T follicular helper cell (primary cell): ENCODE results near the gene RAB29.
"Not testable (repeated sequence)": the region's sequence is repeated elsewhere in the genome, so short reads cannot be mapped to it uniquely, and the experiment has no call there.

Experiments
- DNase-seq: peaks from one replicate; pipeline ENCODE4 v3.0.0-alpha.2; 2020; ENCODE audit warnings: low read depth
- total RNA-seq, 2 experiments: gene quantifications; one replicate each; lab custom pipeline; 2026; lab: John Stamatoyannopoulos, UW

Gene RAB29, protein sequence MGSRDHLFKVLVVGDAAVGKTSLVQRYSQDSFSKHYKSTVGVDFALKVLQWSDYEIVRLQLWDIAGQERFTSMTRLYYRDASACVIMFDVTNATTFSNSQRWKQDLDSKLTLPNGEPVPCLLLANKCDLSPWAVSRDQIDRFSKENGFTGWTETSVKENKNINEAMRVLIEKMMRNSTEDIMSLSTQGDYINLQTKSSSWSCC
- total RNA-seq: 38.4 to 64.4 reads per million in 2 experiments

GRCh38 chr1:205775015-205775716, at the start of gene RAB29:
Gene RAB29 (minus strand): TSS chr1:205775482. CDS start chr1:205774956, 526 bp downstream.
- DNase-seq: peak; percentile 83

GRCh38 chr1:205824180-205824579, 48.9 kb upstream of the RAB29 start:
- no peak for DNase-seq

DNA sequence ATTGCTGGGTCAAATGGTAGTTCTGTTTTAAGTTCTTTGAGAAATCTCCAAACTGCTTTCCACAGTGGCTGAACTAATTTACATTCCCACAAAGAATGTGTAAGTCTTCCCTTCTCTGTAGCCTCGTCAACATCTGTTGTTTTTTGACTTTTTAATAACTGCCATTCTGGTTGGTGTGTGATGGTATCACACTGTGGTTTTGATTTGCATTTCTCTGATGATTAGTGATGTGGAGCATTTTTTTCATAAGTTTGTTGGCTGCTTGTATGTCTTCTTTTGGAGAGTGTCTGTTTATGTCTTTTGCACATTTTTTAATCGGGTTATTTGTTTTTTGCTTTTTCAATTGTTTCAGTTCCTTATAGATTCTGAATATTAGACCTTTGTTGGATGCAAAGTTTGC, 48.0 kb upstream of the RAB29 start:
- DNase-seq: not testable (repeated sequence)

DNA sequence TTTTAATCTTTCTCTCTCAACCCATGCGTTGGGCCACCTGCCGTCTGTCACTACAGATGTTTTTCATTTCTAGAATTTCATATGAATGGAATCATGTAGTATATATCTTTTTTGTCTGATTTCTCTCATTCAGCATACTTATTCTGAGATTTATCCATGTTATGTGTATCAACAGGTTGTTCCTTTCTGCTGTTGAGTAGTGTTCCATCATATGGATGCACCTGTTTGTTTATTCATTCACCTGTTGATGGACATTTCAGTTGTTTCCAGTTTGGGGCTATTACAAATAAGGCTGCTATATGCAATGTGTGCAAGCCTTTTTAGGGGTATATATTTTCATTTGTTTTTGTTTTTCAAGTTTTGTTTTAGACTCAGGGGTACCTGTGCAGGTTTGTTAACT, 47.1 kb upstream of the RAB29 start:
- no peak for DNase-seq

DNA sequence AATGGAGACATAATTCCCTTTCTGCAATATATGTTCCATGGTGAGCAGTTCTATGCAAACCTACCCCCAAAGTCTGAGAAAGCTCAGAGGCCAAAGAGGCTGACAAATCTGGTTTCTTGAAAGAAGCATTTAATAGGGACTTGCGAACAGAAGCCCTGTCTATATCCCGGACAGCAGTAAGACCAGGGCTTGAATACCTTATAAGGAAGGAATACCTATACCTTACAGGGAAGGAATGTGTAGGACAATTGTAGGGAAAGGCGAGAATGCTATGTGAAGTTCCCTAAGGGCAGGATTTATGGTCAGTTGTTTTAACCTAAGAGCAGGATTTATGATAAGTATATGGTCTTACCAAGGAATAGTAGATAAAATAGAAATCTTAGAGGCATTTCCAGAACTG, 42.7 kb upstream of the RAB29 start:
- DNase-seq: no peak

- DNase-seq: no peak
Observed at GRCh38 chr1:205817364-205817763, 42.1 kb upstream of the RAB29 start.

- DNase-seq: peak; percentile 3
Observed at GRCh38 chr1:205813755-205814058, 38.4 kb upstream of the RAB29 start.

GRCh38 chr1:205812878-205813754, 37.8 kb upstream of the RAB29 start, which contains the start of gene SLC41A1:
Gene SLC41A1 (minus strand): TSS chr1:205813198. CDS start chr1:205810441, 2,757 bp downstream.
- DNase-seq: peak; percentile 90

GRCh38 chr1:205812271-205812877, 37.1 kb upstream of the RAB29 start:
- peak; percentile 1 for DNase-seq

- DNase-seq: no peak
Observed at GRCh38 chr1:205811660-205812059, 36.4 kb upstream of the RAB29 start.

- DNase-seq: no peak
Observed at GRCh38 chr1:205810448-205811157, 35.3 kb upstream of the RAB29 start.

DNA sequence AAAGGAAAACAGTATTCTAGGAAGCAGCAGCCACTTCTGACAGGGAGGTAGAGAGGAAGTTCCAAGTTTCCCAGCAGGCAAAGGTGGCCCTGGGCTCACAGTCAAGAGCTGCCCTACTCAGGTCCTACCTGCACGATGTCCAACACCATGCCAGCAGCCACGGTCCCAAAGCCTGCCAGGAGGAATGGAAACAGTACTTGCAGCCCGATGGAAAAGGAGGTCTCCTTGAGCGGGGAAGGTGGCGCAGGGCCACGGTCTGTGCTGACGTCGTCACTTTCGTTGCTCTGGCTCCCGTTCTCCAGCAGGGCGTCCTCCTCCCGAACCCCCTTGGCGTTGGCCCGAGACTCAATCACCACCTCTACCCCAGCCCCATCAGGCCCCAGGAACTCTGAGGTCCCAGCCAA, 34.7 kb upstream of the RAB29 start:
- no peak for DNase-seq

DNA sequence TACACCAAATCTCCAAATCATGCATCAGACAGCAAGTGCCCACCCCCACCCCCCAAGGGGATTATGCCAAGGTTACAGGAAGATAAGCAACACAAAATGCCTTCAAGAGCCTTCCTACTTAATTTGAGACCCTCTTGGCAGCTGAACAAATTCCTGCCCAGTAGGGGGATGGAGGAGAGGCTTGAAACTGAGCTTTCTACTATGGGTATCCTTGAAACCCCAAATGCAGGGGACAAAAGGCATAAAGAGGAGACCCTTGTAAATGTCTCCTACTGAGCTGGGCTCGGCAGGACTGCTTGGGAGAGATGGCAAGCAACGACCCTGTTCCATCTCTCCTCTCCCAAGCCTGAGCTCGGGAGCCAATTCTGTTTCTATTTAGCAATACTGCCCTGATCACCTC, 34.2 kb upstream of the RAB29 start:
- DNase-seq: no peak

GRCh38 chr1:205805082-205805711, 29.9 kb upstream of the RAB29 start:
- no peak for DNase-seq

DNA sequence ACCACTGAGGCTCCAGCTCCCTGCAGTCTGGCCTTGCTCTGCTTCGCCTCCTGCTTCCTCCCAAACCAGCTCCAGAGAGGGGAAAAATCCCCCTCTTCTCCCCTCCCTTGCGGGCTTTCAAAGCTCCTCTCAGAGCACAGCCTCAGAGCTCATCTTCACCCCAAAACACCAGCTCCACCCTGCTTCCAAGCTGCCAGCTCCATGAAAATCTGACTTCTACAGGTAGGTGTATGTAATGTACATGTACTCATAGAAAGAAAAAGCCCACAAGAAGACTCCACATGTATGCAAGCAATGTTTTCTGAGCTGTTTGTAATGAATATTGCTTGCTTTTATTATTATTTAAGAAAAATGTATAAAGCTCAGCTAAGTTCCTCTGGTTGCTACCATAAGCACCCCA, 29.3 kb upstream of the RAB29 start:
- no peak for DNase-seq

GRCh38 chr1:205803986-205804385, 28.7 kb upstream of the RAB29 start:
- no peak for DNase-seq

DNA sequence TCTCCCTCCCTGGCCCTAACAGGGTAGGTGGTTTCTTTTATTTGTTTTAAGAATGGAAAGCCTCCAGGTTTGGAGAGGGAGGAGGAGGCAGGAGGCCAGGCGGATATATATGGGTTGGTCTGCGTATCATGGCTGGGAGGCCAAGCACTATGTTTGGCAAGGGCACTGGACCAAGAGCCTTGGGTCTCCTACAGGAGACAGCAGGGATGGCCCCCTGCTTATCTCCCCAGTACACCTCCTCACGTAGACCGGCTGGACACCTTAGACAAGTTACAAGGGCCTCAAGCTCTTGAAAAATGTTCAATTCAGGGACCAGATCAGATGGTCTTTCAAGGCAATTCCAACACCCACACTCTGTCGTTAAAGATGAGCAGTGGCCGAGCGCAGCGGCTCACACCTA, 26.8 kb upstream of the RAB29 start:
- DNase-seq: no peak

DNA sequence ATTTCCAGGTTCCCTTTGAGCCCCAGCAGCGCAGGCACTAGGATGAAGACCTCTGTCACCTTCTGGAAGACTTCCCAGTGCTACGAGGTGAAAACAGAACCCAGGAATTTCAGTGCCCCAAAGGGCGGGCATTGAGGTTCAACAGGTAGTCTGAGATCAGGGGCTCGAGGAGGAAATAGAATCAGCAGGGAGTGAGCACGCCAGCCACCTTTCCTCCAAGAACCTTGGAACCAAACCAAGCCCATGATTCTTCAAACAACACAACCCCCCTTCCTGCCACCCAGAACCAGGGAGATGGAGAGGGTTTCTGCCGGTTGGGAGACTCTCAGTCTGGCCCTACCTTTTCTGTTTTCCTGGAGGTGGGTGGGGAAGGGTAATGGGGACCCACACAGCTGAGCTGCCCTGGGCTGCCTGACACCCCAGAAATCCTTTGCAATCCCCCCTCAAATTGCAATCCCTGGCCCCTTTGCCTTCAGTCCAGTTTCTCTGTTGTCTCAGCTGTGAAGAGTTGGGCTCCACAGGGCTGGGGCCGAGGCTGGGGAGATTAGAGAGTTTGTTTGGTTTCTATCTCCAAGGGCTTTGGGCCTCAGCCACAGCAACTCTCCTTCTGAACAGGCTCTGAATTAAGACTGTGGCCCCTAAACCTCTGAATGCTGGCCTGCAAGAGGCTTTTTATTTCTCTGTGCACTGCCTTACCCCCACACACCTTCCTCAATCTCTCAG, 25.9 kb upstream of the RAB29 start:
- DNase-seq: no peak

- no peak for DNase-seq
Observed at GRCh38 chr1:205800427-205800826, 25.1 kb upstream of the RAB29 start.

DNA sequence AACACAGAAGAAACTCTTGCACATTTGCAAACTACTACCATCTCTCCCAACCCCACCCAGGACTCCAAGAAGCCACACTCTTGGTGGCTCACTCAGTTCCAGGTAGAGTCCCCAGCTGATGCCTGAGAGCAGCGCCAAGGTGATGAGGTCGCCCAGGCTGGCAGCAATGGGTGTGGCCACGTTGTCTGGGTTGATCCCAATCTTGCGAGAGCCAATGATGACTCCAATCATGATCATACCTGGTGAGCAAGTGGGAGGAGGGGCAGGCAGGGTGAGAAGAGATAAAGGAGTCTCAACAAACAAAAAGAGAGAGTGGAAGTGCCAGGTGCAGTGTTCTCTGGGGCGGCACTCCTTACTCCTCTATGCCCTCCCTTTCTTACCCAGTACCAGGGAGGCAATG, 23.3 kb upstream of the RAB29 start:
- DNase-seq: no peak

DNA sequence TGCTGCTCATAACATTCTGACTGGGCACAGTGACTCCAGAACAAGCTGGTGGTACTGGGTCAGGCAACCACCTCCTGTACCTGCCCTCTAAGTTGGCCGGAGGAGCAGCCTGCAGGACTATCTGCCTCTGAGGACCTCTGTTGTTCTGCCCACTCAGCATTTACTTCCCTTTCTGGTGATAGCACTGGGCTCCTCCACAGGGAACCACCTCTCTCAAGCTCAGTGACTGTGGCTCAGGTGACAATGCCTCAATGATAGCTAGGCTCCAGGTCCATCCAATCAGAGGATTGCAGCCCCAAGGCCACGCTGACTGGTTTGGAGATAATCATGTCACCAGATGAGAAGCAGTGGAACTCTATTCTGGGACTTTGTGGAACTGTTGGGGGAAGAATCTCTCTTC, 21.9 kb upstream of the RAB29 start:
- no peak for DNase-seq
